HG02678 (cell line): ENCODE measurements around the gene SLC5A11.

Source experiments
- ATAC-seq: cut with Tn5 transposase; IDR thresholded peaks from one replicate; pipeline ENCODE4 v1.9.1; 2021; ENCODE audit warnings: mild to moderate bottlenecking, moderate library complexity; ENCODE audit not compliant: unreplicated experiment

The SLC5A11 gene

GRCh38 chr16:24957887-24958286, 112.1 kb downstream of the SLC5A11 start:
- ATAC-seq, result no peak
